Measurements from ENCODE around the gene RPTN. TPM values are rescaled to one million over a fixed set of nuclear protein-coding genes. Genes with fewer than 3 reads are reported as not detected.

RPTN gene
- polyA plus RNA-seq, 1 of the 3 experiments (the other 2 are of a cell fraction) = not detected

DNA sequence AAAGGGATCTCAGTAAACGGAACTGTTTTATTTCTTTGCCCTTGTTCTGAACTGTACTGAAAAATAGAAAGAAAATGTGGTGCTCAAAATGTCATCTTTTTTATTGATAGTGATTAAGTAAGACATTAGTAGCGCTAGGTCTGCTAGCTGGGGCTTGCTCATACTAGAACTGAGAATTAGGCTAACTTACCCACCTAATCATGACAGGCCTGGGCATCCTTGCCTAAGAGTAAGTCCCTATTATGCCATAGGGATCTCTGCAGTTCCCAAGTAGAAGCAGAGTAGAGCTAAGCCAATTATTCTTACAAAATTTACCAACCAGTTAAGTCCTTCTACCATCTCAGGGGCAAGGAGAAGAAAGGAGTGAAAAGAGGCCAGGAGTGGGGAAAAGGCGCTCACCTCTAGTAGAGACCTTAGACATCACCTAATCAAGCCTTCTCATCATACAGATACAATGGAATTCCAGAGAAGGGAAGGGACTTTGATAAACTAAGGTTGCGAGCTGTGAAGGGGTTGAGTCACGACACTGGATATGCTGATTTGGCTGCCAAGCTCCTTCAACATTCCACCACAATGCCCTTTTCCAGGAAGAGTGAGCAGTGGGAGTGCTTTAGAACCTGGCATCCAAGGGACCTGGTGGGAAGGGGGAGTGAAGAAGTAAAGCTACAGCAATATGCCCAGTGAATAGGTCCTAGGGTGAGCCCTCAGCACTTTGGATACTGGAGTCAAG is 27.7 kb upstream of the RPTN start (continued):
- TF ChIP-seq, protein P1, sequence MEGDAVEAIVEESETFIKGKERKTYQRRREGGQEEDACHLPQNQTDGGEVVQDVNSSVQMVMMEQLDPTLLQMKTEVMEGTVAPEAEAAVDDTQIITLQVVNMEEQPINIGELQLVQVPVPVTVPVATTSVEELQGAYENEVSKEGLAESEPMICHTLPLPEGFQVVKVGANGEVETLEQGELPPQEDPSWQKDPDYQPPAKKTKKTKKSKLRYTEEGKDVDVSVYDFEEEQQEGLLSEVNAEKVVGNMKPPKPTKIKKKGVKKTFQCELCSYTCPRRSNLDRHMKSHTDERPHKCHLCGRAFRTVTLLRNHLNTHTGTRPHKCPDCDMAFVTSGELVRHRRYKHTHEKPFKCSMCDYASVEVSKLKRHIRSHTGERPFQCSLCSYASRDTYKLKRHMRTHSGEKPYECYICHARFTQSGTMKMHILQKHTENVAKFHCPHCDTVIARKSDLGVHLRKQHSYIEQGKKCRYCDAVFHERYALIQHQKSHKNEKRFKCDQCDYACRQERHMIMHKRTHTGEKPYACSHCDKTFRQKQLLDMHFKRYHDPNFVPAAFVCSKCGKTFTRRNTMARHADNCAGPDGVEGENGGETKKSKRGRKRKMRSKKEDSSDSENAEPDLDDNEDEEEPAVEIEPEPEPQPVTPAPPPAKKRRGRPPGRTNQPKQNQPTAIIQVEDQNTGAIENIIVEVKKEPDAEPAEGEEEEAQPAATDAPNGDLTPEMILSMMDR (IDR thresholded peaks at IDR 0.05) = no peak
- no peak for TF ChIP-seq ELF1 (IDR thresholded peaks at IDR 0.05)

DNA sequence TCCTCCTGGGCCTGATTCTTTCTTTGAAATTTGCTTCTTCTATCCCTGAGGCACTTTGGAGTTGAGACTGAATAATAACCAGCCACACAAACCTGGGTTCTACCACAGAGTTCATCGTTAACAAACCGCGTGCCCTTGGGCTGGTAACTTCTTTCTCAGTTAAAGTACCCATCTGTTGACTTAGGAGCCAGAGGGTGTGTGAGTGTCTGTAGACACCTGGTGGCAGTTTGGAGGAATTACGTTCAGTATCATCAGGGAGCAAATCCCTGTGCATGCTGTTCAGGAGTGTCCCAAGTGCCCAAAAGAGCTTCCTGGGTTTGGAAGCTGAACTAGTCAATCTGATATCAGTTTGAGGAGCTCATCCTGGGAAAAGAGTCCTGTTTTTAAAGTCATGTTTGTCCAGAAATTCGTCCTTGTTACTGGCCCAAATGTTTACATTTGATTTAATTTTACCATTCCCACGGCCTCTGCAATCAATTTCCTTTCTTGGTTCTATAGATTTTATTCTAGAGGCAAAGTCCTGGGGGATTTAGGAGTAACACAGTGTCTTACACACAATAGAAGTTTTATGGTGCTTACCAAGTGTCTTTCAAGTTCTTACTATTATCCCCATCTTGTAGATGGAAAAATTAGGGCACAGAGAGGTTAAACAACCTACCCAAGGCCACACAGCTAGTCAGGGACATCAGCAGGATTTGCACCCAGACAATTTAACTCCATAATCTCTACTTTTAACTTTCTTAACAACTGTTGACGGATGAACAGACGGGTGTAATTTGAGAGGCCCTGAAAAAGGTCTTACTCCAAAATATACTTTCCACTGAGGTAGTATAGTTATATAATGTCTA is 26.7 kb upstream of the RPTN start:
- WGBS (ENCODE audit: low lambda C conversion rate) = 11% methylated on average over 8 of the region's 8 CpGs
- Histone ChIP-seq H3K79me2 (ENCODE audit: insufficient read depth) (no peaks in the 10 kb centered on the region), H3K4me3 (ENCODE audit: low read depth in 2 of 2, low read length in 1 of 2) (no peak overlapping the region), H3K36me3 (replicated peaks in 1 of 2; ENCODE audit: control insufficient read depth in 1 of 2, insufficient read depth in 2 of 2, low read length in 1 of 2) (no peaks in the 10 kb centered on the region), H3K4me1 (ENCODE audit: control insufficient read depth in 1 of 2, insufficient read depth in 2 of 2, low read depth in 1 of 2, low read length in 1 of 2) (peaks cover 3% of the 10 kb centered on the region in 2 experiments; a peak in 3 of 4 replicates), H3K27ac (ENCODE audit: low read depth in 2 of 2, low read length in 1 of 2) (no peak overlapping the region), H3K9me3 (no peaks in the 10 kb centered on the region), H3K9me2 (no peaks in the 10 kb centered on the region), H3K27me3 (ENCODE audit: insufficient read depth) (no peaks in the 10 kb centered on the region), H2AFZ (ENCODE audit: low read depth) (no peak overlapping the region), H3K4me2 (no peak overlapping the region), H3F3A (replicated peaks; ENCODE audit: insufficient read depth) (peaks cover 21% of the 10 kb centered on the region), H3K9ac (no peak overlapping the region), H4K20me1 (ENCODE audit: insufficient read depth) (no peaks in the 10 kb centered on the region)
- ChIA-PET CTCF (interaction anchor here (0.6 to 10.4 kb wide), 22 partner anchors 9 to 273 kb away, joined by 3 to 82 read pairs (median 3); no protein-coding TSS in a partner anchor), POLR2A (no interaction called here)
- TF ChIP-seq, protein P2, sequence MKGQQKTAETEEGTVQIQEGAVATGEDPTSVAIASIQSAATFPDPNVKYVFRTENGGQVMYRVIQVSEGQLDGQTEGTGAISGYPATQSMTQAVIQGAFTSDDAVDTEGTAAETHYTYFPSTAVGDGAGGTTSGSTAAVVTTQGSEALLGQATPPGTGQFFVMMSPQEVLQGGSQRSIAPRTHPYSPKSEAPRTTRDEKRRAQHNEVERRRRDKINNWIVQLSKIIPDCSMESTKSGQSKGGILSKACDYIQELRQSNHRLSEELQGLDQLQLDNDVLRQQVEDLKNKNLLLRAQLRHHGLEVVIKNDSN (IDR thresholded peaks at IDR 0.05; ENCODE audit: borderline replicate concordance, low read depth) = no peak
- TF ChIP-seq, protein P3, sequence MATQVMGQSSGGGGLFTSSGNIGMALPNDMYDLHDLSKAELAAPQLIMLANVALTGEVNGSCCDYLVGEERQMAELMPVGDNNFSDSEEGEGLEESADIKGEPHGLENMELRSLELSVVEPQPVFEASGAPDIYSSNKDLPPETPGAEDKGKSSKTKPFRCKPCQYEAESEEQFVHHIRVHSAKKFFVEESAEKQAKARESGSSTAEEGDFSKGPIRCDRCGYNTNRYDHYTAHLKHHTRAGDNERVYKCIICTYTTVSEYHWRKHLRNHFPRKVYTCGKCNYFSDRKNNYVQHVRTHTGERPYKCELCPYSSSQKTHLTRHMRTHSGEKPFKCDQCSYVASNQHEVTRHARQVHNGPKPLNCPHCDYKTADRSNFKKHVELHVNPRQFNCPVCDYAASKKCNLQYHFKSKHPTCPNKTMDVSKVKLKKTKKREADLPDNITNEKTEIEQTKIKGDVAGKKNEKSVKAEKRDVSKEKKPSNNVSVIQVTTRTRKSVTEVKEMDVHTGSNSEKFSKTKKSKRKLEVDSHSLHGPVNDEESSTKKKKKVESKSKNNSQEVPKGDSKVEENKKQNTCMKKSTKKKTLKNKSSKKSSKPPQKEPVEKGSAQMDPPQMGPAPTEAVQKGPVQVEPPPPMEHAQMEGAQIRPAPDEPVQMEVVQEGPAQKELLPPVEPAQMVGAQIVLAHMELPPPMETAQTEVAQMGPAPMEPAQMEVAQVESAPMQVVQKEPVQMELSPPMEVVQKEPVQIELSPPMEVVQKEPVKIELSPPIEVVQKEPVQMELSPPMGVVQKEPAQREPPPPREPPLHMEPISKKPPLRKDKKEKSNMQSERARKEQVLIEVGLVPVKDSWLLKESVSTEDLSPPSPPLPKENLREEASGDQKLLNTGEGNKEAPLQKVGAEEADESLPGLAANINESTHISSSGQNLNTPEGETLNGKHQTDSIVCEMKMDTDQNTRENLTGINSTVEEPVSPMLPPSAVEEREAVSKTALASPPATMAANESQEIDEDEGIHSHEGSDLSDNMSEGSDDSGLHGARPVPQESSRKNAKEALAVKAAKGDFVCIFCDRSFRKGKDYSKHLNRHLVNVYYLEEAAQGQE (IDR thresholded peaks at IDR 0.05; ENCODE audit: low read depth, low read length) = no peak
- no peak for TF ChIP-seq TAF1 (IDR thresholded peaks at IDR 0.05; ENCODE audit: borderline replicate concordance, low read depth, low read length)
- no peak for TF ChIP-seq JUND (IDR thresholded peaks at IDR 0.05)
- no peak for TF ChIP-seq YY1 (IDR thresholded peaks at IDR 0.05; ENCODE audit: low read depth)
- no peak for TF ChIP-seq CHD2 (IDR thresholded peaks at IDR 0.05; ENCODE audit: low read length, partially characterized antibody)
- TF ChIP-seq MEF2A (IDR thresholded peaks at IDR 0.05; ENCODE audit: borderline replicate concordance, low read depth) = no peak
- no peak for TF ChIP-seq MXI1 (IDR thresholded peaks at IDR 0.05; ENCODE audit: low read depth, low read length)
- peak; percentile 73 for TF ChIP-seq RAD21 (IDR thresholded peaks at IDR 0.05; ENCODE audit: low read length)
- no peak for TF ChIP-seq POLR2AphosphoS5 (IDR thresholded peaks at IDR 0.05; ENCODE audit: low read depth, low read length)
- no peak for TF ChIP-seq NFIC (IDR thresholded peaks at IDR 0.05; ENCODE audit: borderline replicate concordance)
- TF ChIP-seq, protein P1 (IDR thresholded peaks at IDR 0.05) = peak; percentile 80
- no peak for TF ChIP-seq RXRA (IDR thresholded peaks at IDR 0.05; ENCODE audit: borderline replicate concordance, low read depth)
- no peak for TF ChIP-seq ELF1 (IDR thresholded peaks at IDR 0.05)
- peak; percentile 91 for TF ChIP-seq SMC3 (IDR thresholded peaks at IDR 0.05; ENCODE audit: low read depth, low read length)
- TF ChIP-seq, protein P4, sequence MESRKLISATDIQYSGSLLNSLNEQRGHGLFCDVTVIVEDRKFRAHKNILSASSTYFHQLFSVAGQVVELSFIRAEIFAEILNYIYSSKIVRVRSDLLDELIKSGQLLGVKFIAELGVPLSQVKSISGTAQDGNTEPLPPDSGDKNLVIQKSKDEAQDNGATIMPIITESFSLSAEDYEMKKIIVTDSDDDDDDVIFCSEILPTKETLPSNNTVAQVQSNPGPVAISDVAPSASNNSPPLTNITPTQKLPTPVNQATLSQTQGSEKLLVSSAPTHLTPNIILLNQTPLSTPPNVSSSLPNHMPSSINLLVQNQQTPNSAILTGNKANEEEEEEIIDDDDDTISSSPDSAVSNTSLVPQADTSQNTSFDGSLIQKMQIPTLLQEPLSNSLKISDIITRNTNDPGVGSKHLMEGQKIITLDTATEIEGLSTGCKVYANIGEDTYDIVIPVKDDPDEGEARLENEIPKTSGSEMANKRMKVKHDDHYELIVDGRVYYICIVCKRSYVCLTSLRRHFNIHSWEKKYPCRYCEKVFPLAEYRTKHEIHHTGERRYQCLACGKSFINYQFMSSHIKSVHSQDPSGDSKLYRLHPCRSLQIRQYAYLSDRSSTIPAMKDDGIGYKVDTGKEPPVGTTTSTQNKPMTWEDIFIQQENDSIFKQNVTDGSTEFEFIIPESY (IDR thresholded peaks at IDR 0.05; ENCODE audit: borderline replicate concordance, low read depth) = no peak
- DNase-seq = peak; percentile 57

All from SK-N-SH (cell line).